NOMO-1 treated with DMSO at 0.1 percent for 48 hours (cell line): ENCODE measurements around the gene DNAAF1.
"Not testable (repeated sequence)": the region's sequence is repeated elsewhere in the genome, so short reads cannot be mapped to it uniquely, and the experiment has no call there.

Source experiments
- DNase-seq: peaks from one replicate; lab custom pipeline; 2025; ENCODE audit not compliant: unreplicated experiment; lab: John Stamatoyannopoulos, UW

Gene DNAAF1

DNA sequence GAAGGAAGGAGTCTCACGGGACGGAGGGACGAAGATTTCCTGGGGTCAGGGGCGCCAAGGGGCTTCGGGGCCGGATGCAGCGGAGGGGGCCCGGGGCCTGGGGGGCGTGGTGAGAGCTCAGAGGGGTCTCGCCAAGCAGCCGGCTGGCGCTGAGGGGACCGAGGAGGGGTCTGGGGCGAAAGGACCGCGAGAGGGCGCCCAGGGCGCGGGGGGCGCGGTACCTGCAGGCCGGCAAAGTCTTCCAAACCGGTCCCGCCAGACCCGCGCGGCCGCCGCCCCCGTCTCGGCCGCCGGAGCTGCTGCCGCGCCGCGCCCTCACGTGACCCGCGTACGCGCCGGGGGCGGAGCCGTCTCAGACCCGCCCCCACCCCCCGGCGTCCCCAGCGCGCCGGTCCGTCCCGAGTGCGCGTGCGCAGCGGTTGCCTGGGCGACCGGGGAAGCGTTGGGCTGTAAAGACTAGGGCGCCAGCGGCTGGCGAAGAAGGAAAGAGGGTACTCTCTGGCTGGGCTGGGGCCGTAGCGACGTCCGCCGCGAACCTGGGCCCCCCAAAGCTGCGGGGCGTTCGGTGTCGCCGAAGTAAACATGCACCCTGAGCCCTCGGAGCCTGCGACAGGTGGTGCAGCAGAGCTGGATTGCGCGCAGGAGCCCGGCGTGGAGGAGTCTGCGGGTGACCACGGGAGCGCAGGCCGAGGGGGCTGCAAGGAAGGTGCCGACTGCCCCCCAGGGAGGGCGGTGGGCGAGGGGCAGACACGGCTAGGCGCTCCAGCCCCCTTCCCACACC is at the start of gene DNAAF1, which contains the start of gene HSDL1:
DNAAF1 (plus strand) TSS at position 450 of the 781 bp plus-strand sequence; CDS start at position 583, 133 bp downstream.
HSDL1 (minus strand) TSS at position 319 of the 781 bp plus-strand sequence. CDS start 13,856 bp downstream, outside the sequence.
- DNase-seq: peak; percentile 59

DNA sequence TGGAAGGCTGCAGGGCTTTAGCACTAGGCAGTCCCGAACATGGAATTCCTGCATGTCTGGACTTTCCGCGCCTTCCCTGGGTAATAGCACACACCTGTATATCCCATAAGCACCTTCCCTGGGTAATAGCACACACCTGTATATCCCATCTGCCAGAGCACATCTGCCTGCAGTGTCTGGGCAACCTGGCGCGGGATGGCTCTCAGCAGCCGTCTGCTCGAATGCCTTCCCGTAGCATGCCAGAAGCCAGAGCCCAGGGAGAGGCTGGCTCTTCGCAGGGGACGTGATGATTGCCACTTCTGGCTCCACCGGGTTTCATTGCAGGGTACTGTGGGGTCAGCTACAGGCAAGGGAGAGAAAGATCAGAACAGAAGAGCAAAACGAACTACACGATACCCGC is 49.6 kb upstream of the DNAAF1 start:
- DNase-seq: no peak

GRCh38 chr16:84096447-84097005 is 48.6 kb upstream of the DNAAF1 start:
- DNase-seq: no peak

DNA sequence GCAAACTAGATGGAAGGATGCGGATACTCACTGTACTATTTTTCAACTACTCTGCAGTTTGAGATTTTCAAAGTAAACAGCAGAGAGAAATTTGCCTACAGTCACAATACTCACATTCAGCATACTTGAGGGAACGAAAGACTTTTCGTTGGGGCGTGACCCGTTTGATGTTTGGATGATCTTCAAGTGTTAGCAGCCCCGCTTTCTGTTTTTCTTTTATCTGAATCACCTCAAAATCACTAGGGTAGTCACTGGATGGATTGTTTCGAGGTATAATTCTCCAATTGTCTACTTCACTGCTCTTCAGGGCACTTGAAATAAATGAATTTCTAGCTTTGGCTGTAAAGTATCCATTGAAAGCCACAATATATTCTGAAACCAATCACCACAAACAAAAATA is 46.2 kb upstream of the DNAAF1 start:
- no peak for DNase-seq

- no peak for DNase-seq
Observed at GRCh38 chr16:84103678-84104077, 41.4 kb upstream of the DNAAF1 start.

- DNase-seq: no peak
Observed at GRCh38 chr16:84104231-84104630, 40.9 kb upstream of the DNAAF1 start.

DNA sequence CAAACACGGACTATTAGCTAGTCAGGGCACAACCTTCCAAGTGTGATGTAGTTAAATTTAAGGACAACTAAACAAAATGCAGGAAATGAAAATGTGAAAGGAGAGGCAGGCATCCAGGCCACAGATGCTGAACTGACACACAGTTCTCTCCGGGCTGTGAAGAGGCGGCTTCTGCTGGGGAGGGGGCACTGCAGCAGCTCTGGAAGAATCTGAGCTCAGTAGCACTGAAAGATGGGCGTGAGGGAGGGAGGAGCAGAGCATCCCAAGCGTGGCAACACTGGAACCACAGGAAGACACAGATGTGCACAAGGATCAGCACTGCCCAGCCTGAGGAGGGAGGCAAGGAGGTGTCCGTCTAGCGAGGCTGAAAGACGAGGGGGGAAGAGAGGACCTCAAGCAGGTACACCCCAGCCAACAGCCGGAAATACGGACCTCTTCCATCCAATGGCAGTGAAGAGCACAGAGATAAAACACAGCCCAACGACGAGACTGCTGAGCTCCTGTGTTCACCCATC is 39.8 kb upstream of the DNAAF1 start:
- DNase-seq: no peak

GRCh38 chr16:84105948-84106740 is 39.0 kb upstream of the DNAAF1 start:
- DNase-seq: no peak

- no peak for DNase-seq
Observed at GRCh38 chr16:84107921-84108320, 37.2 kb upstream of the DNAAF1 start.

DNA sequence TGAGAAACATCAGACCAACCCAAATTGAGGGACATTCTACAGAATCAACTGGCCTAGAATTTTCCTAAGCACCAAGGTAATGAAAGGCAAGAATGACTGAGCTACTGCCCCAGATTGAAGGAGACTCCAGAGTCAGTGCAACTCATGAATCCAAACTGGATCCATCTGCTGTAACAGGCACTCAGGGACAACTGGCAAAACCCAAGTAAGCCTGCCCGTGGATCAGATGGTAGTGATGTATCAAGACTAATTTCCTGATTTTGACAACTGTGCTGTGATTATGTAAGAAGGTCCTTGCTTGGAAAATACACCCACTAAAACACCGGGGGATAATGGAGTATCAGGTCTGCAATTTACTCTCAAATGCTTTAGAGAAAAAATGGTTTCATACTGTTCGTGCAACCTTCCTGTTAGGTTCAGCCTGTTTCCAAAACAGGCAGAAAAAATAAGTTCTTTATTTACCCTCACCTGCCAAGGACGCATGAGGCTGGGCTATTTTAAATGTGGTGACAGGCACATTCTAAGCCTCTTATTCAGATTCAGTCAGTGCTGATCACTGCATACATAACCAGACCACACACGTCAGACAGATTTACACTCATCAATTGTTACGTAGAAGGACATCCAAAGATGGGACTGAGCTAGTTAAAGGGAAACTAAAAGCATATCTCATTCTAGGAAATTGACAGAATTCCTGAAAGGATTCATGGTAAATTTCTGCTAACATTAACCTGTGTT is 35.3 kb upstream of the DNAAF1 start:
- DNase-seq: no peak

- DNase-seq: no peak
Observed at GRCh38 chr16:84110527-84110926, 34.6 kb upstream of the DNAAF1 start.

- DNase-seq: no peak
Observed at GRCh38 chr16:84111525-84111924, 33.6 kb upstream of the DNAAF1 start.

DNA sequence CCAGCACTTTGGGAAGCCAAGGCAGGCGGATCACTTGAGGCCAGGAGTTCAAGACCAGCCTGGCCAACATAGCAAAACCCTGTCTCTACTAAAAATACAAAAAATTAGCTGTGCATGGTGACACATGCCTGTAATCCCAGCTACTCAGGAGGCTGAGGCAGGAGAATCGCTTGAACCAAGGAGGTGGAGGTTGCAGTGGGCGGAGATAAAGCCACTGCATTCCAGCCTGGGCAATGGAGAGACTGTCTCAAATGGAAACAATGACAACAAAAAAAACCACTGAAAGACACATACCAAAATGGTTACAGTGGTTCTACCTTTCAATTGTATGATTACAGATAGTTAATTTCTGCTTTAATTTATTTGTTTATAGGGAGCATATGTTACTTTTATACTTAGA is 33.2 kb upstream of the DNAAF1 start:
- not testable (repeated sequence) for DNase-seq

DNA sequence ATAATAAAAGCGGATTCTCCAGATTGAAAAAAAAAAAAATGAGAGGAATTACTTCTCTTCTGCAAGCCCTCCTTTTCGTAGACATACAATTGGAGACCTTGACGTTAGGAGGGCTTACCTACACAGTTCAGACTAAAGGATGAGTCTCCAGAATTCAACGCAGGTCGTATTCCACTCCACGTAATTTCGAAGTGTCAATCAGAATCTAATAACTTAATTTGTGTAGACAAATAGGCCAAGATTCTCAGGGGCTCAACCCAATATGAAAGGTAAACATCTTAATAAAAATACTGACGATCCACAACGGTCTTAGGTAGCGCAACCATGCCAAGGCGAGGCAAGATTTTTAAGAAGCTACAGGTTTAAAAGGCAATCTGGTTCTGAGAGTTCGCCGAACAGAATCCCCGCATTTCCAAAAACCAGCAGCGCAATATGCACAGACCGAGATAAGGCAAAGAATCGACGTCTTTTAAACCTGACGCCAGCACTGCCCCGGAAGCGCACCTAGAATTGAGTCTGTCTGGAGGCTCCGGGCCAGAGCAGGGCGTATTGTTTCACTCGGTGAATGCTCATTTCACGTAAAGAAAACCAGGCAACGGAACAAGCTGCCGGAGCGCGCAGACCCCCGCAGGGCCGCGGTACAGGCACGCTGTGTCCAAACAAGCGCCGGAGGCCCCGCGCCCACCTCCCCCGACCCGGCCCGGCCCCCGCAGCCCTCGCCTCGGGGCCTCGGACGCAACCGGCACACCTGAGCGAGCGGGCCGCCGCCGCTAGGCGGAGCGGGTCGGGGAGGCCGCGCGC is 29.0 kb upstream of the DNAAF1 start:
- peak; percentile 46 for DNase-seq

DNA sequence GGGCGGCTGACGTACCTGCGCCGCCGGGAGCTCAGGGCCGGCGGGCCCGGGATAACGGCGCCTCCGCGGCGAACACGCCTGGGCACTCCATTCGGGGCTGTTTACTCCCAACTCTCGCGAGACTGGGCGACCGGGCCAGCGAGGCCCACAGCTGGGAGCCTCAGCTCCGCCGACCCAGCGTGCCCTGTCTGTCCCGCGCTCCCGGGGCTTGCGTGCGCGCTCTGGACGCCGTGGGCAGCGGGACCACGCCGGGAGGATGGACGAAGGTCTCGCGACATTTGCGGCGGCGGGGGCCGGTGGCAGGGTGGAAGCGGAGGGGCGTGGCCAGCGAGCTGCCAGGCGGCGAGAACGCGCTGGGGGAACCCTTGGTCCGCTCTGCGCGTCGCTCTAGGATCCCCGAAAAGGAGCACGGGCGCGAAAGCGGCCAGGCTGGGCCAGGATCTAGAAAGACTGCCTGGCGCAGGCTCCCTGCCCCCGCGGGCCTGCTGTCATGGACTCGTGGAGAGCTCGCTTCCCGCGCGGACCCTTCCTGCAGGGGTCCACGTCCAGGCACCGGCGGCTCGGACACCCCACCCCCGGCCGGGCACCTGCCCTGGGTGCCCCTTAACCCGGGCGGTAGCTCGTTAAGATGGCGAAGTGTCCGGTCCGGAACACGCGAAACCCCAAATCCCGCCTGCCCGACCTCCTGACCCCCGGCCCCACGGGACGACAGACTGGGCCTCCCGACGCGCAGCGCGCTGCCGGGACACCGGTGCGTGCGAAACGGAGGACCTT is 28.2 kb upstream of the DNAAF1 start, which contains the start of gene MBTPS1:
MBTPS1 (minus strand) TSS at position 223 of the 774 bp plus-strand sequence. CDS start 15,159 bp downstream, outside the sequence.
- peak; percentile 96 for DNase-seq

DNA sequence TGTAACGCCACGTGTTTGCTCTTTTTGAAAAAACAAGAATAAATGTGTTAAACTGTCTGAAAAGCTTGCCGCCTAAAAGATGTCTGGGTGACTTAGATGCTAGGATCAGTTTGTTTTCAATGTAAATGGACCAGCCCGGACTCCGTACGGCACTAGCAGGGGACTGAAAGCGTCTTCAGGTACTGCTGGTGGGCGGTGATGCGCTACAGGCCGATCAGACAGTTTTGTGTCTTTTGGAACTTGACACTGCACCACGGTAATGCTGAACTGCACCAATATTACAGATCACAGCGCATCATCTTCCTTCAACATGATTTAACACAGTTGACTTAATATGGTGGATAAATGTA is 27.6 kb upstream of the DNAAF1 start:
- peak; percentile 35 for DNase-seq

GRCh38 chr16:84118315-84118714 is 26.8 kb upstream of the DNAAF1 start:
- not testable (repeated sequence) for DNase-seq

- no peak for DNase-seq
Observed at GRCh38 chr16:84119368-84119767, 25.7 kb upstream of the DNAAF1 start.

- no peak for DNase-seq
Observed at GRCh38 chr16:84120023-84120422, 25.1 kb upstream of the DNAAF1 start.
